ENCODE results near the gene PRKAG2.

Gene PRKAG2

DNA sequence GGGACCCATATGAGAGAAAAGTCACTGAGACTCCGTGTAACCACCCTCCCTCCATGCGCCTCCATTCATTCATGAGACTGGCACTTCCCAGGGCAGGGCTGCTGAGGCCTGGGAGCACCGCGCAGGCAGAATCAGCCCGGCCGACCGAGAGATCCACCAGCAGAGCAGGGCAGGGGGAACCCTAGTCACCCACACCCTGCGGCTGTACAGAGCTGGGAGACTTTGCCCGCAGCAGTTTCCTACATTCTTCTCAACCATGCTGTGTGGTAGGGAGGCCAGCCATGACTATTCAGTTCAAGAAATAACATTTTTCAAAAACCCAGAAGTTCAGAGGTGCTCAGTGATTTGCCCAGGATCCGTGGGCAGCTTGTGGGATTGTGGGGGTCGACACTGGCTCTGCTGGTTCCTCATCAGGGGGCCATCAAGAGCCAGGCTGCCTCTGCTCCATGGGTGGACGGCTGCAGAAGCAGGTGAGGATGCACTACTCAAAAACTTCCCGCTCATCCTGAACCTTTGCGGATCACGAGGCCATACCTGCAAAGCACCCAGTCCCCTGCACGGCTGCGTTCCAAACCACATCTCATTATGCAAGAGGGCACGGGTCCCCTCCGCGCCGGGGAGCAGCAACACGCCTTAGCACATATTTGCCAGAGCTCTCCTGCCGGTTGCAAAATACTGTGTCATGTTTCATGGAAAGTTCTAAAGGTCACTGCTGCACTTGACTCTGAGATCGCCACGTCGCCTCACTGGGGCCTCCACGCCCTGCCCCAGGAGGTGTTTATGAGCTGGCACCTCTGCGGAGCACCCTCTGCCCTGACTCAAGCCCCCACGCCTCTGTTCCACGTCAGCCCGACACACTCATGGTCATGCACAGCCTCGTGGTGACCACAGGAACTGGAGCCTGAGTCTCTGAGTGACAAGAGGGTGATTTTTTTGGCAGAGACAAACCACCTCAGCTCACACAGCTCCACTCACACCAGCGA lies 132.0 kb downstream of the PRKAG2 start:
- FAIRE-seq = no peak
- DNase-seq (ENCODE audit: insufficient read length, low spot score) = no peak
- TF ChIP-seq POLR2AphosphoS5 (IDR thresholded peaks at IDR 0.05; ENCODE audit: low read depth, low read length) (no peak), PAX5 (IDR thresholded peaks at IDR 0.05; ENCODE audit: insufficient read depth, low read length, severe bottlenecking) (no peak), POLR2A (IDR thresholded peaks at IDR 0.05; ENCODE audit: low read depth, low read length) (no peak), POU2F2 (IDR thresholded peaks at IDR 0.05; ENCODE audit: low read depth, low read length) (no peak), TAF1 (IDR thresholded peaks at IDR 0.05; ENCODE audit: low read depth, low read length) (no peak), SPI1 (IDR thresholded peaks at IDR 0.05; ENCODE audit: low read depth, low read length) (no peak)

DNA sequence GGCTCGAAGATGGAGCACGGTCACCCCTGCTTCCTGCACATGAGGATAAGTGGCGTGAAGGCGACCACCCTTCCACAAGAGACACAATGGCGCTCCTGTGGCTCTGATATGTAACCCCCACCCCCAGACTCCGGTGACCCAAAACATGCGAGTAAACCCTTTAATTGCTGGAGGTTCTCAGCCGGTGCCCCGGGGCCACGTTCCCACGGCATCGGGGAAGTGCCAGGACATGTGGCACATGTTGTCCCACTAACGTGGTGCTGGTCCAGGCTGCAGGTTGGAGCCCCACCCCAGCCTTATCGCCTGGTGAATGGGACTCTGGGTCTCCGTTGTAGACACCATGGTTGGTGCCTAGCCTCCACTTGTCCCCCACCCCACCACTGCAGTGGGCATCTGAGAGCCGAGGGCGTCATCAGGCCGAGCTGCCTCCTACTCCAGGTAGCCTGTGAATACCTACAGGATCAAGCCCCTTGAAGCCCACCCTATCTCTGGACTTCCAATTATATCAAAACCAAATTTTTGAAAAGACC lies 132.8 kb downstream of the PRKAG2 start:
- no peak for FAIRE-seq
- no peak for DNase-seq (ENCODE audit: insufficient read length, low spot score)
- TF ChIP-seq POLR2AphosphoS5 (IDR thresholded peaks at IDR 0.05; ENCODE audit: low read depth, low read length) = no peak
- TF ChIP-seq SPI1 (IDR thresholded peaks at IDR 0.05; ENCODE audit: low read depth, low read length) = no peak
- TF ChIP-seq POU2F2 (IDR thresholded peaks at IDR 0.05; ENCODE audit: low read depth, low read length) = no peak
- TF ChIP-seq POLR2A (IDR thresholded peaks at IDR 0.05; ENCODE audit: low read depth, low read length) = no peak
- no peak for TF ChIP-seq TAF1 (IDR thresholded peaks at IDR 0.05; ENCODE audit: low read depth, low read length)
- no peak for TF ChIP-seq PAX5 (IDR thresholded peaks at IDR 0.05; ENCODE audit: insufficient read depth, low read length, severe bottlenecking)

DNA sequence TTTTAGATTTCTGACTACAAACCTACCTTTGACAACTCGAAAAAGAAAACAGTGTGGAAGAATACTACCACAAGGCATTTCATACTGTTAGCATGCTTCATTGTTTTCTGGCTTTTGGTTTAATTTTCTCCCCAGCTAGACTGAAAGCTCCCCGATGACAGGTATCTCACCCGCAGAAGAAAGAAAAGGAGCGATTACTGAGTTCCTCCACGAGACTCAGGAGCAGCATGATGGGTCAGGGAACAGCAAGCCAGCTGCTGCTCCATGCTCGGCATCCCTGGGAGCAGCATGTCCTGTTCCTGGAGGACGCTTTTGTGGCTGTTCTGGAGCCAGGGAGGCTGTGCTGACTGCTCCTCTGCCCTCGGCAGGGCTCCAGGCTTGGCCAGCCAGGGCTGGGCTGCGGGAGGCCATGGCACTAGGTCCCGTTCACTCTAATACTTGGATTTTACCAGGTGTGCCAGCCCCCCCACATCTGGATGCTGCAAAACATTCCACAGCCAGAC lies 133.4 kb downstream of the PRKAG2 start:
- TF ChIP-seq TAF1 (IDR thresholded peaks at IDR 0.05; ENCODE audit: low read depth, low read length) (no peak), PAX5 (IDR thresholded peaks at IDR 0.05; ENCODE audit: insufficient read depth, low read length, severe bottlenecking) (no peak), POLR2AphosphoS5 (IDR thresholded peaks at IDR 0.05; ENCODE audit: low read depth, low read length) (no peak), POLR2A (IDR thresholded peaks at IDR 0.05; ENCODE audit: low read depth, low read length) (no peak), SPI1 (IDR thresholded peaks at IDR 0.05; ENCODE audit: low read depth, low read length) (no peak), POU2F2 (IDR thresholded peaks at IDR 0.05; ENCODE audit: low read depth, low read length) (no peak)
- no peak for FAIRE-seq

DNA sequence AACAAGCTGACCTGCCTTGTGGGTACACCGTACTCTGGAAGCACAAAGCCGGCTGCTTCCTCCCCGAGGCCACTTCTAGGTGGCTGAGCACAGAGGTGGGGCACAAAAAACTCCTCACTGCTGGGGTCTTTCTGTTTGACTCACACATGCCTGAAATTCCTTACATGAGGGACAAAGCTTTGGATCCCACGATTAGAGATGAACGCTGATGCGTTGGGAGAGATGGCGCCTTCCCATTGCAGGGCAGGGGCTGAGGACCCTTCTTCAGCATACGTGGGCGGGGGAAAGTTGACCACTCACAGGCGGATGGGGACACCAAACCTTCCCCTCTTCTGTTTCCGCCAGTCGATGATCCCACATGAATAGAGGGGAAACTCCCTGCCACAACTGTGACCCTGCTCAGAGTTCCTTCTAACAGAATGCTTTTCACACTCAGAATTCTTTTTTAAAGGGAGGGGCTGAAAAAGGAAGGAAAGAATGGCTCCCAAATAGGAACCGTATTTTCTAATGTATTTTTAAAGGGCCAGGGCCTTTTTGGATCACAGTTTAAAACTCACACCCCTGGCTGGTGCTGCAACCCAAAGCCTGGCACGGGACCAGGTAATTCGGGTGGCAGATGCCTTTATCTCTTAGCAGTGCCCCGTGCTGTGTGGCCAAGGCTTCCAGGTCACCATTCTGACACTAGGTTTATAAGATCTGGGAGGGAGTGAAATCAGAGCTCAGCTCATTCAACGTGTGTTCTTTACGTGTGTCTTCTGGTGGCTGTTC lies 134.0 kb downstream of the PRKAG2 start:
- TF ChIP-seq SPI1 (IDR thresholded peaks at IDR 0.05; ENCODE audit: low read depth, low read length) (no peak), PAX5 (IDR thresholded peaks at IDR 0.05; ENCODE audit: insufficient read depth, low read length, severe bottlenecking) (no peak), TAF1 (IDR thresholded peaks at IDR 0.05; ENCODE audit: low read depth, low read length) (no peak), POLR2A (IDR thresholded peaks at IDR 0.05; ENCODE audit: low read depth, low read length) (no peak), POU2F2 (IDR thresholded peaks at IDR 0.05; ENCODE audit: low read depth, low read length) (no peak), POLR2AphosphoS5 (IDR thresholded peaks at IDR 0.05; ENCODE audit: low read depth, low read length) (no peak)
- DNase-seq (ENCODE audit: insufficient read length, low spot score) = no peak
- no peak for FAIRE-seq

More for the DNA sequence above, 133.4 kb downstream of the PRKAG2 start:
- DNase-seq (ENCODE audit: insufficient read length, low spot score) = no peak

DNA sequence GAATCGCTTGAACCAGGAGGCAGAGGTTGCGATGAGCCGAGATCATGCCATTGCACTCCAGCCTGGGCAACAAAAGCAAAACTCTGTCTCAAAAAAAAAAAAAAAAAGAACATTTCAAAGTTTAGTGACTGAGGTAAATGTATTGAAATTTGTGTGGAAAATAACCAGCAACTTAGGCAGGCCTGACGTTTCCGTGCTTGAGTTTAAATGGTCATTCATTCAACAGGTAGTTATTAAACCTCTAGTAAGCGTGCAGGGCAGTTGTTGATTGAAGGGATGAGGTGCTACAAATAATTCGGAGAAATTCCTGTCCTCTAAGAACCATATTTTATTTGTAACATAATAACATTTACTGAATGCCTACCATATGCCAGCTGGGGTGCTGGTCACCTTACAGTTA lies 135.3 kb downstream of the PRKAG2 start:
- DNase-seq (ENCODE audit: insufficient read length, low spot score) (no peak), FAIRE-seq (no peak)
- no peak for TF ChIP-seq POLR2A (IDR thresholded peaks at IDR 0.05; ENCODE audit: low read depth, low read length)
- no peak for TF ChIP-seq POU2F2 (IDR thresholded peaks at IDR 0.05; ENCODE audit: low read depth, low read length)
- no peak for TF ChIP-seq PAX5 (IDR thresholded peaks at IDR 0.05; ENCODE audit: insufficient read depth, low read length, severe bottlenecking)
- no peak for TF ChIP-seq TAF1 (IDR thresholded peaks at IDR 0.05; ENCODE audit: low read depth, low read length)
- TF ChIP-seq SPI1 (IDR thresholded peaks at IDR 0.05; ENCODE audit: low read depth, low read length) = no peak
- no peak for TF ChIP-seq POLR2AphosphoS5 (IDR thresholded peaks at IDR 0.05; ENCODE audit: low read depth, low read length)

DNA sequence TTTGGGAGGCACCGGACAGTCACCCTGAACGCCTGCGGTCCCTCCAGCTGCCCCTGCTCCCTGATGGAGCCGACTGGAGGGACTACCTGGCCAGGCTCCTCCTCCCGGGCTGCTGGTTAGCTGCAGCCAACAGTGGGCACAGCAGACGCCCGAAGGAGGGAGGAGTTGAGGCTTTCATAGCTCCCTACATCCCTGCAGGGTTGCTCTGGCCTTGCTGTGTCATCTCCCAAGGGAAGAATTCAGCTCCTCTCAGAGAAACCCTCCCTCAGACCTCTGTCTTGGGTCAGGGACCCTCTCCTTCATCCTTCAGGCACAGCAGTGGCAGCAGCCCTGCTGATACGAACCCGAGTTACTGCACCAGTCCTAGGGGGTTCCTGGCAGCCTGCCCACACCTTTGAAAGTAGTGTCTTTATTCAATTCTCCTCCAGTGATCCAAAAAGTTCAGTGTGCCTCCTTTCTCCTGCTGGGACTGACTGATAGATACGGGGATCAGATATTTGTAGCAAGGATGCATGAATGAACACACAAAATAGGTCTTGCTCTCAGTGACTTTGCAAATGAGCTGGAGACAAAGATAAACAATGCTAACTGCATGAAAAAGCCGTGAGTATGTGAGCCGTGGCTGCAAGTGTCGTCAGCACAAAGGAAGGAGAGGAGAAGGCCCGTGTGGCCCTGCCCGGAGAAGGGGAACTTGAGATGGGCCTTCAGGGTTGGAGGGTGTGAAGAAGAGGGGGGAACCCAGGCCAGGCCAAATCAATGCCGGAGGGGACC lies 136.6 kb downstream of the PRKAG2 start:
- TF ChIP-seq POU2F2 (IDR thresholded peaks at IDR 0.05; ENCODE audit: low read depth, low read length) (no peak), POLR2A (IDR thresholded peaks at IDR 0.05; ENCODE audit: low read depth, low read length) (no peak), PAX5 (IDR thresholded peaks at IDR 0.05; ENCODE audit: insufficient read depth, low read length, severe bottlenecking) (no peak), TAF1 (IDR thresholded peaks at IDR 0.05; ENCODE audit: low read depth, low read length) (no peak)
- FAIRE-seq (no peak), DNase-seq (ENCODE audit: insufficient read length, low spot score) (no peak)

DNA sequence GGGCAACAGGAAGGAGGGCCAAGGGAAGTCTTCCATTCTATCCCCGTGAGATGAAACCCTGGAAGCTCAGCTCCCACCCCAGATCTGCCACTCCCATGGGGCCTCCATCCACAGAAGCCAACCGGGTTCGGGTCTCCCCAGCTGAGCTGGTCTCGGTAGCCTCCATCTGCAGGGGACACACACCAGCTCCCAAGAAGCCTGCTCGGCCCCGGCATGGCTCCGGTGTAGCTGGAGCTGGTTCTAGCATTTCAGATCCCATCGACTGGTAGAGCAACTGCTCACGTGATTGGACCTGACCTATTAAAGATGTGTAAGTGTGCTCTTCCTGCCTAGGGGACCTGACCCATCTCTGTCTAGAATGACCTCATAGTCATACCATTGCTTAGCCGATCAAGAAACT lies 138.0 kb downstream of the PRKAG2 start:
- TF ChIP-seq TAF1 (IDR thresholded peaks at IDR 0.05; ENCODE audit: low read depth, low read length) (no peak), SPI1 (IDR thresholded peaks at IDR 0.05; ENCODE audit: low read depth, low read length) (no peak), POU2F2 (IDR thresholded peaks at IDR 0.05; ENCODE audit: low read depth, low read length) (no peak), PAX5 (IDR thresholded peaks at IDR 0.05; ENCODE audit: insufficient read depth, low read length, severe bottlenecking) (no peak)
- no peak for DNase-seq (ENCODE audit: insufficient read length, low spot score)
- no peak for FAIRE-seq

DNA sequence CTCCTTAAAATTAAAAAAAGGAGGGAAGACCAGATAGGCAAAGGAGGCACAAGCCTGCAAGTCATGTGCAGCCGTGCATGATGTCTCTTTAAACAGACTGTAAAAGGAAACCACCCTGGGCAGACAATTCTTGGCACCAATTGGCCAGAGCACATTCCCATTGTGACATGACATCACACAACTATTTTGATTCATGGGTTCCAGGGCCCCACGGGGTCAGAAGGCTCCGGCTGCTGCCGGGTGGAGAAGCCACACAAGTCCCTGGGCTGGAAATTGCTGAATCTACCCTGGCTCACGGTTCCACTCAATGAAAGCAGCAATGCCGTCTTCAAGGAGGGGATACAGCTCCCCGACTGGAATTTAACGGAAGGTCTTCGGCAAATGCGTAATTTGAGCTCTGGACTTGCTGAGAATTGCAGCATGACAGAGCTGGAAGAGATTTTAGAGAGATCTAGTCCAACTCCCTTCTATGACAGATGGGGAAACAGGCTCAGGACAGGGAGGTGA lies 140.5 kb downstream of the PRKAG2 start:
- no peak for DNase-seq (ENCODE audit: insufficient read length, low spot score)
- no peak for TF ChIP-seq POLR2A (IDR thresholded peaks at IDR 0.05; ENCODE audit: low read depth, low read length)
- no peak for TF ChIP-seq POLR2AphosphoS5 (IDR thresholded peaks at IDR 0.05; ENCODE audit: low read depth, low read length)
- TF ChIP-seq TAF1 (IDR thresholded peaks at IDR 0.05; ENCODE audit: low read depth, low read length) = no peak
- no peak for TF ChIP-seq SPI1 (IDR thresholded peaks at IDR 0.05; ENCODE audit: low read depth, low read length)
- TF ChIP-seq POU2F2 (IDR thresholded peaks at IDR 0.05; ENCODE audit: low read depth, low read length) = no peak
- no peak for TF ChIP-seq PAX5 (IDR thresholded peaks at IDR 0.05; ENCODE audit: insufficient read depth, low read length, severe bottlenecking)
- no peak for FAIRE-seq

Measured in GM12891 (cell line).